HG03520 (cell line): ENCODE data around the gene IQSEC1.
A peak's percentile ranks its signal among the peaks of the same experiment; 100 is the strongest.

Experiments
- ATAC-seq: cut with Tn5 transposase; IDR thresholded peaks from one replicate; pipeline ENCODE4 v1.9.1; 2021; ENCODE audit warnings: mild to moderate bottlenecking, moderate library complexity; ENCODE audit not compliant: unreplicated experiment

IQSEC1 gene

DNA sequence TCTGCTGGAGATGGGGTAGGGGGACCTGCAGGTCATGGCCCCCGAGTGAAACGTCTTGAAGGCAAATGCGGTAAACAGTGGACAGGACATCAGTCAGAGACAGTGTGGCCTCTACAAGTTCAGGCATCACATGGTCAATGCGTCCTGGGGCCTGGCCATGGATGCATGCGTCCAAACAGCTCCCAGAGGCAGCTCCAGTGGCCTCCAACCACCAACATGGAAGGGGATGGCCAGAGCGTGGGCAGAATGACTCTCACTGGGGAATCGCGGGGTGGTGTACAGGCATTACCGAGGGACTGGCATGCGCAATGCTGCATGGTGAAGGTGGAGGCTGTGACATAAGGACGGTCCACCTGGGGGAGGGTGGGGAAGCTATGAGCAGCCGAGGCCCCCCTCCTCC is 35.6 kb upstream of the IQSEC1 start:
- ATAC-seq, result no peak

DNA sequence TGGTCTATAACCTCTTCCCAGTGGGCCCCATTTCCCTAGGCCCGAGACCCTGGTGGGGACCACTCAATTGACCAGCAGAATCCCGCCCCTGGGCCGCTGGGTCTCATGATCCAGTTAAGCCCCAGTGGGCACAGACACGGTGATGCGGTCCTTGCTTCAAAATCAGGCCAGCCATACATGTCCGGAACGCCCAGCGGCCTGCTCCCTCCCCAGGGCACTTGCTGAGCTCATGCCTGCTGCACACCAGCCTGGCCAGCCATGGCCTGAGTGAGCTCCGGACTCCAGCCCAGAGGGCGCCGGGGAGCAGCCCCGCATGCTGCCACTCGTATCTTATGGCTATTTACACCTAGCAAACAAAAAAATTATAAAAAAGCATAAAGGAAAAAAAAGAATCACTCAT is 34.4 kb upstream of the IQSEC1 start:
- no peak for ATAC-seq

DNA sequence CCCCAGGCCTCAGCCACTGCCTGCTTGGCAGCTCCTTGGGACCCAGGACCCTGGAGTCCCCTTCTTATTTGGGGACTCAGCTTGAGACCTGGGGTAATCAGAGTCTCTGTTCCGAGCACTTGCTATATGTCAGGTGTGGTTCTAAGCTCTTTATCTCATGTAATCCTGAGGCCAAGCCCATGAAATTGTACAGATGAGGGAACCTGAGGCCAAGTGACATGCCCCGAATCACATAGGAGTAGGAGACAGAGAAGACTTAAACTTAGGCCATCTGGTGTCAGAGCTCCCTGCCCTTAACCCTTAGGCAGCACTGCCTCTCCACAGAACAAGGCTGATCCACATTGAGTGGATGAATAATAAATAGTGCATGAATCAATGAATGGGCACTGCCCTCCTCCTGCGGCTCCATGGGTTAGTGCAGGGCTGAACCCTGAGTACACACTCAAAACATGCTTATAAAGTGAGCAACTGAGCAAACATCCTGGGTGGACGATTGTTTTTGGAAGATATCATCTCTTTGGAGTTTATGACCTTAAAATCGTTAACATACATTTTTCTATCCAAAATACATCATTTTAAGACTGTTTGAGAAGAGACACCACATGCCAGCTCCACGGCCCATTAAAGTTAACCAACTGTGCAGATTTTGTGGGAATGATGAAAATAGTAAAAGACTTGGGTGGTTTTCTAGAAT is 33.2 kb upstream of the IQSEC1 start:
- ATAC-seq, result no peak

DNA sequence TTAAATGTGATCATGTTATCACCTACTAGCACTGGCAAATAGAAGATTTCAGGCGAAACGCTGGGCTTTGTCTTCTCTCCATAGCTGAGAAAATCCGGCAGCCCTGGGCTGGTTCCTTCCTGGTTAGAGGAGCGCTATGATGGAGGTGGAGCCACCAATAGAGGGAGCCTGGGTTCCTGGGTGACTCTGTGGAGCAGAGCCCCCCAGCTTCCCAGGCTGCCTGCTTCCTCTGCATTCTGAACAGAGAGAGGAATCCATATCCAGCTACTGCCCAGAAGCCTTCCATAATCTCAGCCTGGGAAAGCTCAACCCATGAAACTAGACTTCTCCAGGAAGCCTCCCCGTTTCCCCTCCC is 32.6 kb upstream of the IQSEC1 start:
- ATAC-seq, result no peak

DNA sequence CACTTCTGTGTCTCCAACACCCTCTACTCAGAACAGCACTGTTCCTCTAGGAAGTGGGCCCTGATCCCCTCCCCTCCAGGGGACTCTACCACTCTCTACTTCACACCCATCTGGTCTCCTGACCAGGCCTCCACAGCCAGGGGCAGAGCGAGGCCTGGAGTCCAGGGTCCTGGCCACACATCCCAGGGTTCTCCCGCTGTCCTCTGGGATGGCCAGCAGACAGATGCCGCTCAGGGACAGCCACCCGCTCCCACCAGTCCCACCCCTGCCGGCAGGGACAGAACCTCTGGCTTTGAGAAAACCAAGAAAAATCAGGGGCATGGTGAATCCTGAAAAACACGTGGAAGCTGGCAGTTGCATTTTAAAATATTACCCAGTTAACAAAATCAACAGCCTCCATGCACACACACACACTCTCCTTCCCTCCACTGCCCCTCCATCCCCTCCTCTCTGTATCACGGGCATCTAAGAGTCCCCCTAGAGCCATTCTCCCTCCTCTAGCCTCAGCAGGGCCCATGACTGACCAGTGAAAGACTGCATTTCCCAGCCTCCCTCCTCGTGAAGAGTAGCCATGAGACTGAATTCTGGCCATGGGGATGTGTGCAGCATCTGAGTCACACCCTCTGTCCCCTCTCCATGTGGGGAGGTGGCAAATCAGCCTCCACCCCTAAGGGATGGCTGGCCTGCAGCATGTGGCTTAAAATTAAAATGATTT is 32.1 kb upstream of the IQSEC1 start:
- ATAC-seq, result no peak

DNA sequence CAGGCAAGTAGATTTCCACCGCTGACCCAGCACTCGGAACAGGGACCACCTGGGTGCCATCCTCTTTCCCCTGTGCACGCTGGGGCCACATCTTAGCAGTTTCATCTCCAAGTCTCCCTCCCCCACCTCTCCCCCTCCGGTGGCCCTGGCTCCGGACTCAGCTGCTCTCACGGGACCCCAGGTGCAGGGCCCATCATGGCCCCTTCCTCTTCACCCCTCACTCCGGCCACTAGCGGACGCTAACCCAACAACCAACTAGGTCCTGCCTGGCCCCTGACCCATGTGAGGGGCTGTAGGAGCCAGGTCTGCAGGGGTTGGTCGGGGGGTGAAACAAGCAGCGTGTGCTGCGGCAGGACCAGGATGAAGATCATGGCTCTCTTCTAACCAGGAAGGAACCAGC is 31.3 kb upstream of the IQSEC1 start:
- ATAC-seq, result no peak

DNA sequence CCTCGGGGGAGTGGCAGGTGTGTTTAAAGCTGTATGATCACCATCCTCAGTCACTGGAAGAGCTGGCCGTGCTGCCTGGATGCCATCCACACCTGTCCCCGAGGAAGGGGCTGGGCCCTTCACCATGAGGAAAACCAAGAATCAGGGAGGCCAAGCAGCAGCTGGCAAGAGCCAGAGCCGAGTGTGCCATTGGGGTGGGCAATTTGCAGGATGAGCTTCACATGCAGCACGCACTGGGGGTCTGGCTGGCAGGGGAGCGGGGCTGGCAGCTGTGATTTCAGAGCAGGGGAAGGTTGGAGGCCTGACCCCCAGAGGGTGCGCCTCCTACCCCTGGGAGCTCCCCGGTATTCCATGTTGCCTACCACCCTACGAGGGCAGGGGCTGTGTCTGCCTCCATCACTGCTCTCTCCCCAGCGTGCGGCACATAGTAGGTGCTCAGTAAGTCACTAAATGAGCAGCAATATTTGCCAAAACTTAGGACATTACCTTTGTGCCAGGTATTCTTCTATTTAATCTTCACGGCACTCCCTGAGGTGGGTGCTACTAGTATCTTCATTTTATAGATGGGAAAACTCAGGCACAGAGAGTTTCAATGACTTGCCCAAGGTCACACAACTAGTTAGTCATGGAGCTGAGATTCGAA is 30.3 kb upstream of the IQSEC1 start:
- ATAC-seq, result no peak

DNA sequence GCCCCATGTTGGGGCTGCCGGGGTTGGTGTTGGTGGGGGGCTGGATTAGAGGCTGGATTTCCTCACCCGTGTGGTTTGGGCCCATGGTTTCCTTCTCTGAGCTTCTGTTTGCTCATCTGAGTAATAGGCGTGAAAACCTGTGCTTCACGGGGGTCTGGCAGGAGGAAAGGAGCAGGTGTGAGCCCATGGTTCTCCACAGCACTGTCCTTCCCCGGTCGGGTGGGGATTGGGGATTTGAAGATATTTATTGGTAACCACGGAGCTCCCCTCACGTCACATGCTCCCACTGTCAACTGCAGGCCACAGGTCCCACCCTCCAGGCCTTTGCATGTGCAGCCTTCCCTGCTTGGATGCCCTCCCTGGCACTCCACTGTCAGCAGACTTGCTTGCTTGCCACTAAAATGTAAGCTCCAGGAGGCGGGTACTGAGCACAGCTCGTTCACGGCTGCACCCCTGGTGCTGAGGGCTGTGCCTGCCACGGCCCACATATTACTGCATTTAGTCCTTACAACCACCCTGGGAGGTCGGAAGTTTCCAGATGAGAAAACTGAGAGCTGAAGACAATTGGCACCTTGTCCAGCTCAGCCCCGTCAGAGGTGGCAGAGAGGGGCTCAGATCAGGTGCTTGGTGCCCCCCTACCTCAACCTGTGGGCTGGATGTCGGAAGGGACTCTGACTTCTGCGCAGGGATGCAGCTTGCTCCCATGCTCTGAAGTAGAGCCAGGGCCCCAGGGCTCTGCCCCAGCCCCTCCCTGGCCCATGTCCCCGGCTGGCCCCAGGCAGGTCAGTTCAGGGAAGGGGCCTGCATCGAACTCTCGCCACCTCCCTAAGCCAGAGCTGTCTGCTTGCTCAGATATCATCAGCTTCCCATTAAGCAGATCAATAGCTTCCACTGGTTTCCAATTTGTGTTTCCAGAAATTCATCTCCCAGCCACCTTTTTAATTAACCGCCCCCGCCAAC is 29.4 kb upstream of the IQSEC1 start:
- no peak for ATAC-seq

DNA sequence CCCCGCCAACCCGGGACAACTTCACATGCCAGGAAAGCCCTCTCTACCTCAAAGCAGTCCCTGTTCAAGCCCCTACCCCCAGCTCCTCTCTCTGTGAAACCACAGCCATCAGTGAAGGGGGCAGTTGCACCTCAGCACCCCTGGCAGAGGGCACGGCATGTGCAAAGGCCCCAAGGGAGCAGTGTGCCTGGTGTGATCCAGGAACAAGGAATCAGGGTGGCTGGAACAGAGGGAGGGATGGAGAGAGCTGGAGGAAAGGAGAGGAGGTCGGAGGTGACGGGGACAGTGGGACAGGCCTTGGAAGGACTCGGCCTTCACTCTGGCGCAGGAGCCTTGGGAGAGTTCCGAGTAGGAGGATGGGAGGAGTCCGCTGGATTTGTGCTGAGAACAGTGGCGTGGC is 26.5 kb upstream of the IQSEC1 start:
- ATAC-seq, result no peak

DNA sequence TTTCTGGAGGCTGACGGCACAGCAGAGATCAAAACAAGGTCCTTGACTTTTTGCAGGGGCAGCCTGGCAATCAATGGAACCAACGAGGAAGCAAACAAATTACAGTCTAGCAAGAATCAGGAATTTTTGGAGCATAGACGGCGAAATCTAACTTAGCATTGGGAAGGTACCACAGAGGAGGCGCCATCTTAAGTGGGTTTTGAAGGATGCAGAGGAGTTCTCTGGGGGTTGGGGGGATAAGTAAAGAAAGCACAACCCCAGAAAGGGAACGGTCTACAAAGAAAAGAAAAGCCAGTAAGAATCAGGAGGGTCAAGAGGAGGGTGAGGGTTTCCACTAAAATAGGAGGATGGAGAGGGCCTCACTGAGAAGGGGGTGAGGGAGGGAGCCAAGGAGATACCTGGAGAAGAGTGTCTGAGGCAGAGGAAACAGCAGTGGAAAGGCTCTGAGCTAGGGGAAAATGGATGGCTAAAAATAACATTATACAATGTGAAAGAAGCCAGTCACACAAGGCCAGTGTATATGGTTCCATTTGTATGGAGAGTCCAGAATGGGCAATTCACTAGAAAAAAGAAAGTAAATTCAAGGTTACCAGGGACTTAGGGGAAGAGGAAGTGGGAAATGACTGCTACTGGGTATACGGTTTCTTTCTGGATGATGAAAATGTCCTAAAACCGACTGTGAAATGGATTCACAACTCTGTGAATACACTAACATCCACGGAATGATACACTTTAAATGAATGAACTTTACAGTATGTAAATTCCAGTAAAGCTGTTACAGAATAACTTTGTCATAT is 25.2 kb upstream of the IQSEC1 start:
- ATAC-seq, result no peak

DNA sequence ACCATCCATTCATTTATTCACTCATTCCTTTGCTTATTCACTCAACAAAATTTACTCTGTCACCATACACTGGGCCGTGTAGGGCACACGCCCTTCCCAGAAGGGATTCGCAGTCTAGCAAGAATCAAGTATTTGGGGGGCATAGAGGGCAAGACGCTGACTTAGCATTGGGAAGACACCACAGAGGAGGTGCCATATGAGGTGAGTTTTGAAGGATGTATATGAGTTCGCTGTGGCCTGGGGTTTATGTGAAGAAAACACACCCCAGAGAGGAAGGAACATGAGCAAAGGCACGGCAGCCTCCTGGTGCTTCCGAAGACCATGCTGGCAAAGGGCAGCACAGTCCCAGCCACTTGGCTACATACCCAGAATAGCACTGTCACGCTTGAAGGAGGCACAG is 23.1 kb upstream of the IQSEC1 start:
- no peak for ATAC-seq

DNA sequence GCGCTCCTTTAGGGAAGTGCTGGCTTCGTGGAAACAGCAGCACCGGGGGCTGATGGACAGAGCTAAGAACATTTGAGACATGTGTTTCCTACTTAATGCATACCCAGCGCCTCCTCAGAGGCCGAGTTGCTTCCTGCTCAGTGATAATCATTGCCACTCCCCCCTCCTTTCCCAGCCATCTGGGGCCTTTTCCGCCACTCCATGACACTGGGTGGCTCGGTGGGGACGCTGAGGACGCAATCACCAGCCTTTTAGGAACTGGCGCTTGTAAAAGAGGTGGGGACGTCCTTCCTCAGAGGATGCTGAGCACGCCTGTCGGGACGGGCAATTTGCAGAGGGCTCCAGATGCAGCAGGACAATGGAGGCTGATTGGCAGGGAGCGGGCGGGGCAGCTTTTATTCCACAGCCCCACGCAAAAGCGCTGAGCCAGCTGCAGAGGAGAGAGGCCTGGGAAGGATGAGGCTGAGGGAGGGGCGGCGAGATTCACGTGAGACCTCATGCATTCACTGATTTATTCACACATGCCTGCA is 22.2 kb upstream of the IQSEC1 start:
- ATAC-seq, result no peak

DNA sequence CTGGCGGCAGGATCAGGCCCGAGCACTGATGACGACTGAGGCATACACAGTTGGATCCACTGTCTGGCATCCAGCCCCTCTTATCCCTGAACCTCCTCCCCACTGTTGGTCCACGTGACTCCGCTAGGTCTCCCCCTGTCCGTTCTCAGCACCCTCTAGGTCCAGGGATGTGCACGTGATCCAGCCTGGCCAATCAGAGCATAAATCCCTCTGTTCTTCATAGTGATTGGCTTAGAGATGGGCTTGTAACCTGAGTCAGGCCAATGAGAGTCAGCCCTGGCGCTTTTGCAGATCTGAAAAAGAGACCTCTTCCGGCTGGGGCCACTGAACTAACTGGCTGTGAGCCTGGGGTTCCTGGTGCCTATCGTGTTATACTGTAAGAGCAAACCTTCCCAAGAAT is 20.5 kb upstream of the IQSEC1 start:
- no peak for ATAC-seq

DNA sequence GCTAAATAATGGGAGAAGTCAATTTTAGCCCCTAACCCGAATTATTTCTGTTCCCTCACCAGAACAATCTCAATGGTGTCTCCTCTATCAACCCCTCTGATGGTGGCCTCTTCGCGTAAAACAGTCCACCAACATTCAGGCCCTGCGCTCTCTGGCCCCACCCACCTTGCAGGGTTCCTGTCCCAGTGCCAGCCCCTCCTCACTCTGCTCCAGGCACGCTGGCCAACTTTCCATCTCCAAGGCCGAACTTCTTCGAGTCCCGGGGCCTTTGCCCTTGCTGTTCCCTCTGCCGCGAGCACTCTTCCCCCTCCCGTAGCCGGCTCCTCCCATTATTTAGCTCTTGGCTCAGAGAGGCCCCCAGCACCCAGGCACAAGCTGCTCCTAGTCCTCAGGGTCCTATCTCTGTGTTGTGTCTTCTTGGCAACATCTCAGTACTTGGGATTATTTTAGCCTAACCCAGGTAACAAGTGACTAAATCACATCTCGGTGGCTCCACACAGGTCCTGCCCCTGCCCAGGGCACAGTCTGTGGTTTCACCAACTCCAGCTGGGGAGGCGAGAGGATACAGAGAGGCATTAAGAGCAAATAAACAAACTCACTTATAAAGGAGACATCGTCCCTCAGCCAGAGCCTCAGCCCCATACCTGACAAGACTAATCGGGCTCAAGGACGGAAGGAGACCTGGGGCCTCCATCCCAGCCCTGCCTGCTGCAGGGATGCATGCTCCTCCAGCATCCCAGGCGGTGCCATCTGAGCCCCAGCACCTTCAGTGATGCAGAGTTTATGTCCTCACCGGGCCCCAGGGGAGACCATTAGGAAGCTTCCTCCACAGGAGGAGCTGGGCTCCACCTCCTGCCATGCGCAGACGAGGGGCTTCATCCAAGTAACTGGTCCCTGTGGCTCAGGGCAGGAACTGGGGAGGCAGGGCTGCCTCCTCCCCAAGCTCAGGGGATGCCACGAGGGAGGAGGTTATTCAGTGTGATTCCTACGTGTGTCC is 19.7 kb upstream of the IQSEC1 start:
- no peak for ATAC-seq

DNA sequence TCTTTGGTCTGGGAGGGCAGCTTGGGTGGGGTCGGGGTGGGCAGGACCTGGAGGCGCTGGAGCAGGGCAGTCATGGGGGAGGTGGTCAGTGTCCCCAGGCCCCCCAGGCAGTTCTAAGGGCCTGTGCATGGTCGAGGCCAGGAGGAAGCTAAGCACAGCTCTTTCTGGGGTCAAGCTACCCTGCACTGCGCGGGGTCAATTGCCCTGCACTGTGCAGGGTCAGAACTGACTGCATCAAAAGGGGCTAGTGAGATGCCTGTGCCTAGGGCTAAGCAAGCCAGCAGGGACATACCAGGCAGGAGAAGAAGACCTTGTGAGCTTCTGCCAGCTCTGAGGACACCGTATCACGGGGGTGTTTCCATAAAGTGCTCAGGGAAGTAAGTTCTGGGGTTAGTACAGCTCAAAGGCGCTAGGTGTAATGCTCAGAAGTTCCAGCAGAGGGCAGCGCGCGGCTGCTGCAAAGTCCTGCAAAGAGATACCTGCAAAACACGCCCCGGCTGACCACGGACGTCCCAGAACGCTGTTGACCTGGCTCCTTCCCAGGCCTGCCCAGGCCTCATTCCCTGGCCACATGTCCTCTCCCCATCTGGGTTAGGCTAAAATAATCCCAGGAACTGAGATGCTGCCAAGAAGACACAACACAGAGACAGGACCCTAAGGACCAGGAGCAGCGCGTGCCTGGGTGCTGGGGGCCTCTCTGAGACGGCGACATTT is 18.8 kb upstream of the IQSEC1 start:
- ATAC-seq, result peak; percentile 65

DNA sequence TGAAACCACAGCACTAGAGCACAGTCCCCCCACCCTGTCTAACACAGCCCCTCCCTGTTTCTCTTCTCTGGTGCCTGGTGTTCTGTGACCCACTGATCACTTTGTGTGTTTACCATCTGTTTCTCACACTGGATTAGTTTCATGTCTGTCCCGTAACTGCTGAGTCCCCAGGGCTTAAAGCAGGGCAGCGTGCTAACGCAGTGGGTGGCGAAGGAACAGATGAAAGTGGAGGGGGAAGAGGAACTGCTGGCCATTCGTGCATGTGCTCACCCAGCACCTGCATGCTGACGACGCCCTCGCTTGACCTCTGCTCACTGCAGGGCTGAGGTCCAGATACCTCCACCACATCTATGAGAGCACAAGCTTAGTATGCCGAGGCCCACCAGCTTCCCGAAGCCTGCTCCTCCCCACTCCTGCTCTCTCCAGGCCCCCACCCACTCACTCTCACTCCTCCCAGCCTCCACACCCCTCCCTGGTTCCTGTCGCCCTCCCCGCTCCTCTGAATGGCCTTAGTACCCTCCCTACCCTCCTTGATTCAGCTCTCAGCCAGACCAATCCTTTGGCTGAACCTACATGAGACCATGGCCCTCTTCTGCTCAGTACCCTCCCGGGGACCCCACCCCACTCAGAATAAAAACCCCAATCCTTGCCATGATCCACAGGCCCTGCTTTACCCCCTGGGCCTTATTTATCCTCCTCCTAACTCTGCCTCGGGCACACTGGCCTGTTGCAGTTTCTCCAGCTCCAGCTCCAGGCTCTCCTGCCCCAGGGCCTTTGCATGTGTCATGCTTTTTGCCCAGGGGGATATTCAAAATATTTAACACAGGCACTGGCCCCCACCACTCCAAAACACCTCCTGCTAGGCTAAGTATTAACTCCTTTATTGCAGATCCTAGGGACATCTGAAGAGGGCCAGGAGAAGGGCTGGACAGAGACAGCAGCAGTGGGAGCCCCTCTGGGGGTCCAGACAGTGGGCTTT is 15.1 kb upstream of the IQSEC1 start:
- ATAC-seq, result no peak

DNA sequence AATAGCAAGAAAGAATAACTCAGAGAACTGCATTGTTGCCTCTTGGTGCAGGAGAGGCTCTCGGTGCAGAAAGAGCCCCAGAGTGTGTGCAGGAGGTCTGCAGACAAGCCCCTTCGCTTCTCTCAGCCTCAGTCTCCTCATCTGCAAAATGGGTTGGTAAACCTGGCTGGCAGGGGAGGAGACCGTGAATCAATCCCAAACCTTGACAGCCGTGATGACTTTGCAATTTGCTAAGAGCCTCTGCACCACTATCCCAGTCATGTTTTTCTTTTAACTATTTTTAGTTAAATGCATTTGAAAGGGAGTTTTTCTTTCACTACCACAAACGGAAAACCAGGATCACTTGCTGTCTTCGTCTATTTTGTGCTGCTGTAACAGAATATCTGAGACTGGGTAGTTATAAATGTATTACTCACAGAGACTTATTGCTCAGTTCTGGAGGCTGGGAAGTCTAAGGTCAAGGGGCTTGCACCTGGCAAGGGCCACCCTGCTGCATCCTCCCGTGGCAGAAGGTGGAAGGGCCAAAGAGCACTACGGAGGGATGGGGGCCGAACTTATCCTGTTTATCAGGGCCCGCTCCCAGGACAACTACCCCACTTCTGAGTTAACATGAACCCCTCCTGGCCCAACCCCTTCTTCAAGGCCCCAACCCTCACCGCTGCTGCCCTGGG is 14.2 kb upstream of the IQSEC1 start:
- ATAC-seq, result no peak
